Common myeloid progenitor, CD34-positive (primary cell): Measurements from ENCODE around the gene MLLT3.

Experiments used
- CTCF ChIA-PET: fragments of 350-600 bp; sonication (Branson Sonifier 250); formaldehyde crosslinking; loops from one replicate; lab custom pipeline; 2021; ENCODE audit warnings: antibody characterized with exemption; lab: Charles Lee
- POLR2A ChIA-PET: fragments of 350-600 bp; sonication (Branson Sonifier 250); formaldehyde crosslinking; loops from one replicate; lab custom pipeline; 2021; ENCODE audit warnings: antibody characterized with exemption; lab: Charles Lee
- DNase-seq, 3 donors: peaks; one replicate each; pipeline versions ENCODE4 v3.0.0 to v3.0.0-alpha.2; 2013
- H3K27ac ChIP-seq, 2 experiments: 1 replicate in 1 of 2; 2 replicates in 1 of 2; pipeline ENCODE4 v1.7.0; 2013; ENCODE audit warnings: inconsistent platforms in 2 of 2, low read length in 2 of 2, mild to moderate bottlenecking in 2 of 2, low read depth in 1 of 2, moderate library complexity in 1 of 2; ENCODE audit not compliant: severe bottlenecking in 2 of 2, insufficient read depth in 1 of 2, poor library complexity in 1 of 2
- H3K27me3 ChIP-seq, 5 experiments: replicated peaks in 2 of 5; 1 replicate in 3 of 5; 2 replicates in 2 of 5; pipeline versions ENCODE4 v1.6.1 to v1.7.0; 2013; ENCODE audit warnings: low read length in 4 of 5, mild to moderate bottlenecking in 2 of 5, moderate library complexity in 2 of 5, inconsistent platforms in 1 of 5; ENCODE audit not compliant: insufficient read depth in 5 of 5, control insufficient read depth in 4 of 5
- H3K36me3 ChIP-seq, 4 experiments: 1 replicate in 2 of 4; 2 replicates in 2 of 4; pipeline versions ENCODE4 v1.6.1 to v1.7.0; 2013; ENCODE audit warnings: low read length in 3 of 4, control low read depth in 1 of 4, mild to moderate bottlenecking in 1 of 4; ENCODE audit not compliant: control insufficient read depth in 4 of 4, insufficient read depth in 4 of 4
- H3K4me1 ChIP-seq, 4 experiments: 1 replicate in 3 of 4; 2 replicates in 1 of 4; pipeline versions ENCODE4 v1.6.1 to v1.7.1; 2013; ENCODE audit warnings: low read length in 3 of 4, mild to moderate bottlenecking in 3 of 4, control low read depth in 1 of 4, inconsistent platforms in 1 of 4, moderate library complexity in 1 of 4; ENCODE audit not compliant: control insufficient read depth in 4 of 4, insufficient read depth in 4 of 4; ENCODE audit errors: control extremely low read depth in 1 of 4
- H3K4me3 ChIP-seq, 7 experiments: 1 replicate in 4 of 7; 2 replicates in 3 of 7; pipeline versions ENCODE4 v1.5.1 to v1.7.0; 2013; ENCODE audit warnings: mild to moderate bottlenecking in 7 of 7, low read length in 6 of 7, moderate library complexity in 6 of 7, inconsistent platforms in 2 of 7, low read depth in 2 of 7, control low read depth in 1 of 7; ENCODE audit not compliant: insufficient read depth in 4 of 7, control insufficient read depth in 1 of 7; ENCODE audit errors: extremely low read depth in 1 of 7
- H3K9me3 ChIP-seq, 5 experiments: 1 replicate in 4 of 5; 2 replicates in 1 of 5; pipeline versions ENCODE4 v1.6.1 to v1.7.1; 2013; ENCODE audit warnings: low read length in 4 of 5, mild to moderate bottlenecking in 2 of 5, inconsistent platforms in 1 of 5, low read depth in 1 of 5, moderate library complexity in 1 of 5; ENCODE audit not compliant: control insufficient read depth in 4 of 5, insufficient read depth in 2 of 5; ENCODE audit errors: control extremely low read depth in 1 of 5
- WGBS: methylation state at CpG from one replicate; pipeline ENCODE4 v1.1.5; 2013; ENCODE audit not compliant: insufficient coverage; 5-methylcytosine and 5-hydroxymethylcytosine counted together

The MLLT3 gene

DNA sequence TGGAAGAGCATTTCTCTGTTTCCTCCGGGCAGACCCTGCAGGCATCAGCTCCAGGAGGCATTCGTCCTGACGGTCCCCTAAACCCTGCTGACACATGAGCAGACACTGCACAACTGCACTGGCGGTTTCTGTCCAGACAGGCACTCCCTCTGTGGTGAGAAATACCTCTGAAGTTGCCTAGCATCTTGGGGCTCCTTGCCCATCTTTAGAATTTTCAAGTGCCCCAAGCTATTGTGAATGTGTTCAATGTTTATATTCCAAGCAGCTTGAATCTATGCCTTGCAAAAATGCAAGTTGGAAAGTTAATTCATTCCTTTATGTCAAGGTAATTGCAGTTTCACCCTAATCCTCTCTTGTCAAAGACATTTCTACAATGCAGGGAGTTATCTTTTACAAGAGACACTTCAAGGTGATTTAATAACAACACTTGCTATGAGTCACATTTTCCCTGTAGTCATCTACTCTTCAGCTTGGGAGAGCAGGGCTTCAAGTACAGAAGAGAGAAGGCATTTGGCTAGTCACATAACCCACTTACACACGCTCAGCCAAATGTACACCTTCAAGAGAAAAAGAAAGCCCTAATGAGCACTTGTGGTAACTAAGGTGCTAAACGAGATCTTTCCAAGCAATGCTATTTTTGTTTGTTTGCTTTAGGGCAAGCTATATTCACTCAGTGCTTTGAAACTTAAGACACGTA is 302.5 kb downstream of the MLLT3 start:
- H3K4me3 ChIP-seq: no peak overlapping the region
- H3K27ac ChIP-seq: no peak overlapping the region
- DNase-seq: no peak
- H3K27me3 ChIP-seq: no peaks in the 10 kb centered on the region
- POLR2A ChIA-PET: no interaction called here
- H3K36me3 ChIP-seq: no peaks in the 10 kb centered on the region
- H3K9me3 ChIP-seq: no peaks in the 10 kb centered on the region
- no peaks in the 10 kb centered on the region for H3K4me1 ChIP-seq
- CTCF ChIA-PET: no interaction called here
- 95% methylated on average over 6 of the region's 7 CpGs for WGBS

DNA sequence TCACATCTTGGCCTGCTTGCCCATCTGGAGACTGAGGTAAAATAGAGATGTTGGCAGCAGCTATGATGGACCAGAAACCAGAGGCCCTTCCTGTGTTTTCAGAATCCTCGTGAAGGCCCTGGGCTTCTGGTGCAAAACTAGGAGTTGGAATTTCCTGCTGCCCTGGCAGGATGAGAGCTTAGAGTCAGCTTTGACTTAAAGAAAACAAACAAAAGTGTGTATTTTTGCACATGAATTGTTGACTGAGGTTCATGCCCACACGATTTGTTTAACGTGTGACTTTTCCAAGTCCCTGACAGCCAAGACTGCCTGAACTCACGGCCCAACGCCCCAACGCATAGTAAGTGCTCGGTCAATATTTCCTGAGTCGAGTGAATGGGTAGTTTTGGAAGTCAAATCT is 303.1 kb downstream of the MLLT3 start:
- Histone ChIP-seq H3K36me3 (no peaks in the 10 kb centered on the region), H3K27me3 (no peaks in the 10 kb centered on the region), H3K27ac (no peak overlapping the region), H3K4me1 (no peaks in the 10 kb centered on the region), H3K4me3 (no peak overlapping the region), H3K9me3 (no peaks in the 10 kb centered on the region)
- no peak for DNase-seq
- CTCF ChIA-PET: no interaction called here
- 100% methylated on average over 8 of the region's 8 CpGs for WGBS
- POLR2A ChIA-PET: no interaction called here

DNA sequence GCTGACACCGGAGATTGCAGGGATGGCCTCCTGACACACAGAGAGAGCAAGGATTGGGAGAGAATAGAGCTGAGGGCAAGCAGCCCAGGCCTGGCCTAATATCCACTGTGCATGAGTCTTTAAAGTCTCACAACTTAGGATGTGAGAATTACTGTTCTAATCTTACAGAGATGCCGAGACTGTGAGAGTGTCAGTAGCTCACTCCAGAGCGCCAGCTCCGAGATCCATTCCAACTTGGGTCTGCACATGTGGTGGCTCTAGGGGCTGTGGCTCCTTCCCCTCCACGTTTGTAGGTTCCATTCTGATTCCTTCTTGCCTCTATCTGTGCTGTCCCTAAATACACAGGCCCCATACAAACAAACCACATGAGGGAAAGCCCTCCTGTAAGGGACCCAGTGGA is 304.6 kb downstream of the MLLT3 start:
- H3K27ac ChIP-seq: no peak overlapping the region
- CTCF ChIA-PET: no interaction called here
- no peak for DNase-seq
- 96% methylated on average over 4 of the region's 5 CpGs for WGBS
- no peaks in the 10 kb centered on the region for H3K27me3 ChIP-seq
- H3K9me3 ChIP-seq: no peaks in the 10 kb centered on the region
- H3K4me3 ChIP-seq: no peak overlapping the region
- no peaks in the 10 kb centered on the region for H3K36me3 ChIP-seq
- POLR2A ChIA-PET: no interaction called here
- H3K4me1 ChIP-seq: no peaks in the 10 kb centered on the region

DNA sequence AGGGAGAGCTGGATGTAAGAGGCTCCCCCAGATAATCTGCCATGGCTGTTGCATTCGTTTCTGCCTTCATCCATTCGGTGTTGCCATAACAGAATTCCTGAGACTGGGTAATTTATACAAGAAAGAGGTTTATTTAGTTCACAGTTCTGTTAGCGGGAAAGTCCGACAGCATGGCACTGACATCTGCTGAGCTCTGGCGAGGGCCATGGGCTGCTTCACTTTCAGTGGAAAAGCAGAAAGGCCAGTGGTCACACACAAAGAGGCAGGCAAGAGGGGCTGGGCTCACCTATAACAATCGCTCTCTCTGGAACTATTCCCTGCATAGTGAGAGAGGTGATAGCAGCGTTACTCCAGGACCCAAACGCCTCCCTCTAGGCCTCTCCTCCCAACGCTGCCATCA is 305.9 kb downstream of the MLLT3 start:
- Histone ChIP-seq H3K4me1 (no peaks in the 10 kb centered on the region), H3K4me3 (no peak overlapping the region), H3K27ac (no peak overlapping the region), H3K9me3 (no peaks in the 10 kb centered on the region), H3K36me3 (no peaks in the 10 kb centered on the region), H3K27me3 (no peaks in the 10 kb centered on the region)
- no peak for DNase-seq
- CTCF ChIA-PET: no interaction called here
- whole genome bisulfite sequencing: 97% methylated on average over 3 of the region's 9 CpGs
- POLR2A ChIA-PET: no interaction called here

DNA sequence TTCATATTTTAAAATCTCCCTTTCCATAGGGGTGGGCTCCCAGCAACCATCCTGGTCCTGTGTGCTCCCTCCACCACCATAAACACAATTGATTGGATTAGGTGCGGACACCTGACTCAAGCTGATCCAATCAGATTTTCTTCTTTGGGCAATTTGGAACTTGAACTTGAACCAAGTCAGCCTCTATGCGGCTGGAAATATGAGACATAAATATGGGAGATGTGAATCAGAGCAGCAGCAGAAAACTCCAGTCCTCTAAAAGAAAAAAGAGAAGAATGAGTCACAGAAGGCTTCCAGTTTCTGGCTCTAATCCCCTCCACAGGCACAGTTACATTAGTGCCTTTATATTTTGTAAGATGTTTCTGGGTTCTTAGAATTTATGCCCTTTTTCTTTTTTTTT is 306.6 kb downstream of the MLLT3 start:
- Histone ChIP-seq H3K4me1 (no peaks in the 10 kb centered on the region), H3K27me3 (no peaks in the 10 kb centered on the region), H3K27ac (no peak overlapping the region), H3K36me3 (no peaks in the 10 kb centered on the region), H3K9me3 (no peaks in the 10 kb centered on the region), H3K4me3 (no peak overlapping the region)
- DNase-seq: no peak
- WGBS: 100% methylated on average over 2 of the region's 2 CpGs
- ChIA-PET POLR2A (no interaction called here), CTCF (interaction anchor here (1.7 kb wide), 1 partner anchor 12 kb away, joined by 3 read pairs; no protein-coding TSS in a partner anchor)

DNA sequence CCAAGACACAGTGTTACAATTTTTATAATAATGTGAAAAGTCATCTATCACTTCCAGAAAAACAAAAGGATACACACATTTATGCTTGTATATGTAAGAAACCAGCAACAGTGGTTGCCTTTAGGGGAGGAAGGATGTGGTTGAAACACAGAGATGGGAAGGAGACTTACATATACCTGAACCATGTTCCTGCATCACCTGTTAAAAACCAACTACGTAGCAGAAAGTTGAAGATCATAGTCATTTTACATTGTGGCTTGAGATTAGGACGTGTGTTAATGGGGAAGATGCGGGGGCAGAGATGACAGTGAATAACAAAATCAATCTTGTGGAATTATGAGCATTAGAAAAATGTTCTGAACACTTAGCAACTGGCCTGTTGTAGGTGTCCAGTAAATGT is 307.3 kb downstream of the MLLT3 start:
- H3K27ac ChIP-seq: no peak overlapping the region
- 80% methylated on average over 2 of the region's 3 CpGs for WGBS
- no peaks in the 10 kb centered on the region for H3K9me3 ChIP-seq
- no peak for DNase-seq
- CTCF ChIA-PET: interaction anchor here (1.7 kb wide), 1 partner anchor 12 kb away, joined by 3 read pairs; no protein-coding TSS in a partner anchor
- no peaks in the 10 kb centered on the region for H3K36me3 ChIP-seq
- H3K4me1 ChIP-seq: no peaks in the 10 kb centered on the region
- no peaks in the 10 kb centered on the region for H3K27me3 ChIP-seq
- POLR2A ChIA-PET: no interaction called here
- H3K4me3 ChIP-seq: no peak overlapping the region

DNA sequence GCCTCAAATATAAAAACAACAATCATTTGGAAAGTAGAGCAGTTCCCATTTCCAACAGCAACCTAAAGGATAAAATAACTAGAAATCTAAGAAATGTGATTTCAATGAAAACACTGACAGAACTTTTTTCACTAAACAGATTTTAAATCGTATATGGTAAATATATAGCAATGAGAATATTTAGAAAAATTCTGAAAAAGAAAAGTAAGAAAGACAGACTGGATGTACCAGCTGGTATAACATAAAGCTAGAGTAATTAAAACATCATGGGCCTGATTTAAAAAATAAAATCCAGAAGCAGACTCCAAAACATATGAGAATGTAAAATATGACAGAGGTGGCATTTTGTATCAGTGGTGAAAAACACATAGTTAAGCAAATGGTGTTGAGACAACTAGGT is 308.9 kb downstream of the MLLT3 start:
- POLR2A ChIA-PET: no interaction called here
- CTCF ChIA-PET: no interaction called here
- WGBS: no CpG with 5 or more reads among the region's 1 CpG
- Histone ChIP-seq H3K4me1 (no peaks in the 10 kb centered on the region), H3K9me3 (no peaks in the 10 kb centered on the region), H3K4me3 (no peak overlapping the region), H3K27me3 (no peaks in the 10 kb centered on the region), H3K27ac (no peak overlapping the region), H3K36me3 (no peaks in the 10 kb centered on the region)
- no peak for DNase-seq
